ENCODE data around the gene BBS2. TPM values are rescaled to one million over a fixed set of nuclear protein-coding genes. Genes with fewer than 3 reads are reported as not detected.
A peak's percentile ranks its signal among the peaks of the same experiment; 100 is the strongest.

BBS2 gene
- total RNA-seq, 2 experiments from 2014 or later: 13.9 to 18.3 TPM

- ChIA-PET CTCF (ENCODE audit: unreplicated experiment) (no interaction called here), POLR2A (no interaction called here)
- no peak overlapping the region for H3K27ac ChIP-seq (ENCODE audit: low read depth, low read length, poor library complexity, severe bottlenecking)
- TF ChIP-seq CTCF (conservative IDR thresholded peaks at IDR 0.05; ENCODE audit: low read length) (no peak), EZH2phosphoT487 (IDR thresholded peaks at IDR 0.05; ENCODE audit: borderline replicate concordance, low read depth, low read length) (no peak)
- H3K4me3 ChIP-seq (ENCODE audit: low read depth, low read length, poor library complexity, severe bottlenecking): no peak overlapping the region
- no peaks in the 10 kb centered on the region for H3K79me2 ChIP-seq (ENCODE audit: insufficient read depth, low read depth, low read length)
- no peaks in the 10 kb centered on the region for H3K36me3 ChIP-seq (ENCODE audit: insufficient read depth, low read length)
- no peak overlapping the region for H2AFZ ChIP-seq (ENCODE audit: low read length)
- no peak for DNase-seq (ENCODE audit: low spot score)
- intact Hi-C loops (cut with micrococcal nuclease; ENCODE audit: unreplicated experiment): no loop called here
- no TSS peak for BruUV-seq (replicated peaks)
- H4K20me1 ChIP-seq (ENCODE audit: insufficient read depth, low read length): no peaks in the 10 kb centered on the region
- no peaks in the 10 kb centered on the region for H3K9me2 ChIP-seq (ENCODE audit: insufficient read depth, low read length)
- no peak overlapping the region for H3K4me2 ChIP-seq (ENCODE audit: low read length)
- H3K9me3 ChIP-seq (ENCODE audit: low read length): no peaks in the 10 kb centered on the region
- peaks cover 5% of the 10 kb centered on the region for H3K4me1 ChIP-seq (ENCODE audit: insufficient read depth, low read length, poor library complexity, severe bottlenecking)
Observed at GRCh38 chr16:56525236-56525635, 5.4 kb upstream of the BBS2 start.

- DNase-seq (ENCODE audit: low spot score): no peak
- BruUV-seq (replicated peaks): no TSS peak
- H3K27ac ChIP-seq (ENCODE audit: low read depth, low read length, poor library complexity, severe bottlenecking): no peak overlapping the region
- peak overlapping the region; percentile 94 for H2AFZ ChIP-seq (ENCODE audit: low read length)
- POLR2A ChIA-PET: interaction anchor here (0.5 kb wide), 1 partner anchor 163 kb away, joined by 3 read pairs; no protein-coding TSS in a partner anchor
- CTCF ChIA-PET (ENCODE audit: unreplicated experiment): no interaction called here
- TF ChIP-seq EZH2phosphoT487 (IDR thresholded peaks at IDR 0.05; ENCODE audit: borderline replicate concordance, low read depth, low read length): no peak
- no peak for TF ChIP-seq CTCF (conservative IDR thresholded peaks at IDR 0.05; ENCODE audit: low read length)
- peak overlapping the region; percentile 94 for H3K4me2 ChIP-seq (ENCODE audit: low read length)
- H3K9me3 ChIP-seq (ENCODE audit: low read length): no peaks in the 10 kb centered on the region
- intact Hi-C loops (cut with micrococcal nuclease; ENCODE audit: unreplicated experiment): no loop called here
- peaks cover 11% of the 10 kb centered on the region for H3K4me1 ChIP-seq (ENCODE audit: insufficient read depth, low read length, poor library complexity, severe bottlenecking)
- H3K79me2 ChIP-seq (ENCODE audit: insufficient read depth, low read depth, low read length): no peaks in the 10 kb centered on the region
- no peaks in the 10 kb centered on the region for H4K20me1 ChIP-seq (ENCODE audit: insufficient read depth, low read length)
- no peaks in the 10 kb centered on the region for H3K36me3 ChIP-seq (ENCODE audit: insufficient read depth, low read length)
- no peaks in the 10 kb centered on the region for H3K9me2 ChIP-seq (ENCODE audit: insufficient read depth, low read length)
- H3K4me3 ChIP-seq (ENCODE audit: low read depth, low read length, poor library complexity, severe bottlenecking): peak overlapping the region; percentile 80
Observed at GRCh38 chr16:56520251-56520577, 390 bp upstream of the BBS2 start.

GRCh38 chr16:56518425-56518824 lies 1.4 kb downstream of the BBS2 start:
- ChIA-PET CTCF (ENCODE audit: unreplicated experiment) (interaction anchor here (0.6 kb wide), 1 partner anchor 184 kb away, joined by 3 read pairs; no protein-coding TSS in a partner anchor), POLR2A (interaction anchor here (1.0 kb wide), 1 partner anchor 11 kb away, joined by 3 read pairs; no protein-coding TSS in a partner anchor)
- intact Hi-C loops (cut with micrococcal nuclease; ENCODE audit: unreplicated experiment): loop anchor here (2.0 kb wide), 1 partner anchor 184 kb away; no protein-coding TSS in a partner anchor
- no peak overlapping the region for H3K4me3 ChIP-seq (ENCODE audit: low read depth, low read length, poor library complexity, severe bottlenecking)
- no peaks in the 10 kb centered on the region for H3K9me3 ChIP-seq (ENCODE audit: low read length)
- H3K79me2 ChIP-seq (ENCODE audit: insufficient read depth, low read depth, low read length): no peaks in the 10 kb centered on the region
- TF ChIP-seq CTCF (conservative IDR thresholded peaks at IDR 0.05; ENCODE audit: low read length) (no peak), EZH2phosphoT487 (IDR thresholded peaks at IDR 0.05; ENCODE audit: borderline replicate concordance, low read depth, low read length) (no peak)
- TSS peak; percentile 54 for BruUV-seq (replicated peaks)
- no peaks in the 10 kb centered on the region for H3K36me3 ChIP-seq (ENCODE audit: insufficient read depth, low read length)
- no peak overlapping the region for H3K27ac ChIP-seq (ENCODE audit: low read depth, low read length, poor library complexity, severe bottlenecking)
- no peak overlapping the region for H2AFZ ChIP-seq (ENCODE audit: low read length)
- H4K20me1 ChIP-seq (ENCODE audit: insufficient read depth, low read length): no peaks in the 10 kb centered on the region
- H3K4me1 ChIP-seq (ENCODE audit: insufficient read depth, low read length, poor library complexity, severe bottlenecking): peaks cover 11% of the 10 kb centered on the region
- no peak overlapping the region for H3K4me2 ChIP-seq (ENCODE audit: low read length)
- no peaks in the 10 kb centered on the region for H3K9me2 ChIP-seq (ENCODE audit: insufficient read depth, low read length)
- no peak for DNase-seq (ENCODE audit: low spot score)
